GM12878 (cell line): Measurements from ENCODE around the gene PDZRN3. TPM values are rescaled to one million over a fixed set of nuclear protein-coding genes. Genes with fewer than 3 reads are reported as not detected.

ENCODE experiments used
- ATAC-seq: fragments of 200-7000 bp; cut with Tn5 transposase; 3 replicates; pipeline ENCODE4 v1.9.1; 2020; ENCODE audit warnings: mild to moderate bottlenecking, moderate library complexity
- BruUV-seq: library from RNA; stranded (reverse); fragments of 400-500 nt; replicated peaks from 2 replicates; lab custom pipeline; 2021; lab: Mats Ljungman, UMichigan
- CTCF ChIA-PET: fragments of 300-600 bp; sonication (Branson Sonifier 250); formaldehyde crosslinking; extraction: SDS; loops from one replicate; lab custom pipeline; 2021; ENCODE audit warnings: inconsistent platforms; lab: Yijun Ruan, JAX
- POLR2A ChIA-PET: fragments of 350-600 bp; formaldehyde crosslinking; extraction: SDS; loops from one replicate; lab custom pipeline; 2021; ENCODE audit warnings: inconsistent platforms; lab: Charles Lee
- RAD21 ChIA-PET: fragments of 300-600 bp; sonication (Branson Sonifier 250); formaldehyde crosslinking; loops from one replicate; lab custom pipeline; 2023; ENCODE audit warnings: antibody characterized with exemption; ENCODE audit not compliant: unreplicated experiment; lab: Charles Lee
- SMC1A ChIA-PET: fragments of 300-600 bp; sonication (Branson Sonifier 250); formaldehyde crosslinking; loops from one replicate; lab custom pipeline; 2023; ENCODE audit not compliant: unreplicated experiment, uncharacterized antibody; lab: Charles Lee
- DNase-seq: peaks from one replicate; pipeline ENCODE4 v3.0.0-alpha.2; 2011; ENCODE audit warnings: low read depth, low spot score
- FAIRE-seq: peaks from 3 replicates; lab custom pipeline; 2011; peaks lifted over from hg19 to GRCh38; lab: Jason Lieb, UNC
- H2AFZ ChIP-seq: 2 replicates; pipeline ENCODE4 v1.6.0; 2011; ENCODE audit warnings: low read depth, low read length, control low read depth; ENCODE audit not compliant: control insufficient read depth
- H3K27ac ChIP-seq: 2 replicates; pipeline ENCODE4 v1.5.1; 2011; ENCODE audit warnings: control low read depth; ENCODE audit not compliant: control insufficient read depth, insufficient read depth
- H3K27me3 ChIP-seq, 2 experiments: replicated peaks in 1 of 2; 2 replicates each; pipeline versions ENCODE4 v1.6.0 to v1.6.1; 2011; ENCODE audit warnings: low read length in 1 of 2; ENCODE audit not compliant: control insufficient read depth in 2 of 2, insufficient read depth in 2 of 2
- H3K36me3 ChIP-seq, 2 experiments: 2 replicates each; pipeline ENCODE4 v1.5.1; 2011; ENCODE audit warnings: low read length in 1 of 2; ENCODE audit not compliant: control insufficient read depth in 2 of 2, insufficient read depth in 2 of 2
- H3K4me1 ChIP-seq: 2 replicates; pipeline ENCODE4 v1.6.1; 2011; ENCODE audit warnings: mild to moderate bottlenecking, low read length, moderate library complexity, mixed read lengths; ENCODE audit not compliant: control insufficient read depth, insufficient read depth
- H3K4me2 ChIP-seq: 2 replicates; pipeline ENCODE4 v1.6.0; 2011; ENCODE audit warnings: control low read depth; ENCODE audit not compliant: control insufficient read depth, insufficient read depth
- H3K4me3 ChIP-seq: fragments of 200-600 bp; sonication (generic); 2 replicates; pipeline ENCODE4 v1.5.1; 2016
- H3K79me2 ChIP-seq: 2 replicates; pipeline ENCODE4 v1.6.0; 2011; ENCODE audit warnings: low read length; ENCODE audit not compliant: control insufficient read depth, insufficient read depth
- H3K9ac ChIP-seq: 2 replicates; pipeline ENCODE4 v1.8.0; 2011; ENCODE audit warnings: low read length, control low read depth, mixed read lengths; ENCODE audit not compliant: control insufficient read depth, insufficient read depth
- H3K9me3 ChIP-seq: replicated peaks from 3 replicates; pipeline ENCODE4 v1.5.1; 2011; ENCODE audit warnings: mild to moderate bottlenecking, low read length; ENCODE audit not compliant: control insufficient read depth, insufficient read depth
- H4K20me1 ChIP-seq: 2 replicates; pipeline ENCODE4 v1.6.0; 2011; ENCODE audit not compliant: control insufficient read depth, insufficient read depth
- ASH2L ChIP-seq: fragments of 300-600, 200-600 bp; sonication (generic); IDR thresholded peaks from 2 replicates; pipeline ENCODE4 v1.6.1; 2017; ENCODE audit warnings: low read depth, mild to moderate bottlenecking, borderline replicate concordance
- IKZF1 ChIP-seq: fragments of 450-650 bp; conservative IDR thresholded peaks from 2 replicates; pipeline ENCODE4 v1.6.1; 2017; ENCODE audit warnings: antibody characterized with exemption, mild to moderate bottlenecking
- MEF2B ChIP-seq: fragments of 450-650 bp; IDR thresholded peaks from 2 replicates; pipeline ENCODE4 v1.6.1; 2018; ENCODE audit warnings: mild to moderate bottlenecking, moderate library complexity; ENCODE audit not compliant: partially characterized antibody, poor library complexity, severe bottlenecking
- NR2C2 ChIP-seq: IDR thresholded peaks from 2 replicates; pipeline ENCODE4 v1.6.1; 2011; ENCODE audit warnings: borderline replicate concordance, low read depth; ENCODE audit not compliant: control insufficient read depth, insufficient read length
- POLR2AphosphoS2 ChIP-seq: IDR thresholded peaks from 2 replicates; pipeline ENCODE4 v1.6.1; 2011; ENCODE audit warnings: low read depth, mild to moderate bottlenecking, low read length, improper control_type of control experiment, moderate library complexity
- RBBP5 ChIP-seq: fragments of 200-600 bp; sonication (generic); conservative IDR thresholded peaks from 2 replicates; pipeline ENCODE4 v1.6.1; 2016
- RCOR1 ChIP-seq: conservative IDR thresholded peaks from 2 replicates; pipeline ENCODE4 v1.6.1; 2012; ENCODE audit warnings: low read depth, low read length, improper control_type of control experiment
- SIX5 ChIP-seq: IDR thresholded peaks from 2 replicates; pipeline ENCODE4 v1.6.1; 2011; ENCODE audit warnings: mild to moderate bottlenecking, low read depth, low read length, moderate library complexity; ENCODE audit not compliant: severe bottlenecking
- SMAD1 ChIP-seq: fragments of 450-650 bp; IDR thresholded peaks from 2 replicates; pipeline ENCODE4 v1.6.1; 2018; ENCODE audit warnings: mild to moderate bottlenecking, low read depth; ENCODE audit not compliant: partially characterized antibody
- SMAD5 ChIP-seq: IDR thresholded peaks from 2 replicates; pipeline ENCODE4 v1.6.1; 2016; ENCODE audit warnings: antibody characterized with exemption, low read depth
- SPI1 ChIP-seq: IDR thresholded peaks from 2 replicates; pipeline ENCODE4 v1.6.1; 2011; ENCODE audit warnings: low read depth, mild to moderate bottlenecking, low read length, moderate library complexity, borderline replicate concordance; ENCODE audit not compliant: insufficient read depth
- YY1 ChIP-seq: IDR thresholded peaks from 2 replicates; pipeline ENCODE4 v1.6.1; 2011; ENCODE audit warnings: low read depth, mild to moderate bottlenecking, low read length
- ZNF207 ChIP-seq: fragments of 450-650 bp; IDR thresholded peaks from 2 replicates; pipeline ENCODE4 v1.6.1; 2014; ENCODE audit warnings: antibody characterized with exemption, mild to moderate bottlenecking, borderline replicate concordance
- WGBS: methylation state at CpG from one replicate; pipeline ENCODE4 v1.1.6; 2016; ENCODE audit warnings: low lambda C conversion rate; ENCODE audit not compliant: insufficient replicate concordance, insufficient coverage; ENCODE audit errors: missing lambda C conversion rate; 5-methylcytosine and 5-hydroxymethylcytosine counted together
- in situ Hi-C: fragments of 300-500 bp; cut with MboI; formaldehyde crosslinking; loops from 9 replicates; pipeline ENCODE4 v1.14.3; 2018; ENCODE audit warnings: mixed read lengths
- intact Hi-C: fragments of 100-400 bp; cut with micrococcal nuclease; formaldehyde crosslinking; loops from one replicate; pipeline ENCODE4 v1.14.2; 2022; ENCODE audit not compliant: unreplicated experiment
- polyA plus RNA-seq, 11 experiments: library from polyadenylated mRNA; depleted of rRNA in 4 of 11; unstranded in 6 of 11; stranded (reverse) in 5 of 11; fragments of >200 nt; fragmentation: Nextera tagmentation in 4 of 11; fragmentation: Illumina TruSeq in 1 of 11; extraction: Ambion mirVana in 4 of 11; extraction: Trizol in 1 of 11; gene quantifications; 1 replicate in 1 of 11; 2 replicates in 10 of 11; pipeline versions ENCODE4 v1.2.1 to v1.2.3, GENCODE V29; 2011 to 2016; ENCODE audit warnings: inconsistent platforms in 2 of 11, missing spikeins in 2 of 11, low read depth in 1 of 11
- total RNA-seq, 4 experiments: library from RNA; depleted of rRNA in 3 of 4; stranded (reverse); fragments of >200 nt in 3 of 4; fragmentation: Illumina TruSeq in 1 of 4; extraction: Trizol in 1 of 4; gene quantifications; 2 replicates each; pipeline versions ENCODE4 v1.2.1 to v1.2.3, GENCODE V29; 2013 to 2021
- TF ChIP-seq, protein P1 (sequence below): fragments of 150-350 bp; IDR thresholded peaks from 2 replicates; pipeline ENCODE4 v1.6.1; 2016; ENCODE audit warnings: low read depth, low read length
- TF ChIP-seq, protein P2 (sequence below): IDR thresholded peaks from 2 replicates; pipeline ENCODE4 v1.6.1; 2011; ENCODE audit warnings: borderline replicate concordance, low read depth, mild to moderate bottlenecking, moderate library complexity, mixed read lengths, low read length; ENCODE audit not compliant: insufficient read depth; ENCODE audit errors: extremely low read length

PDZRN3 gene
- total and polyA plus RNA-seq, 10 of the 15 experiments (the other 5 are each of a cell fraction or from before 2014, with no cell fraction given) = 0.07 to 0.37 (median 0.12) TPM; not detected in 6

DNA sequence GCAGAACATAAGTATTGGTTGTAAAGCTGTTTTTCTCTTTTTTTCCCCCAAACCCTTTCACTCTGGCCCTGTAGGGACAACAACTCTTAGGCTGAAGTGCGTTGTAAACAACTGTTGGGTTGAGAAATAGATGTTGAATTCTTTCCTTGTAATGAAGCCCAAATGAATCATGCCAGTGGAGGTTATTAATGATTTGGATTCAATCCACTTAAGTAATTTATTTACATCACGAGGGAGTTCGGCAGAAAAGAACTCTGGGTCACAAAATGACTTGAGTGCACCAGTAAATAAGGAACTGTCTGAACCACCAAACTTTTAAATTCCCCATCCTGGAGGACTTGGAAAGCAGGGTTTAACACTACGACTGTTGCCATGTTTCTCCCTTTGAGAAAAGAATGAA, 218.9 kb downstream of the PDZRN3 start:
- in situ Hi-C loops (no loop called here), intact Hi-C loops (no loop called here)
- FAIRE-seq = no peak
- Histone ChIP-seq H3K79me2 (no peaks in the 10 kb centered on the region), H3K9ac (no peak overlapping the region), H3K27me3 (no peaks in the 10 kb centered on the region), H3K27ac (no peak overlapping the region), H3K4me2 (no peak overlapping the region), H3K4me3 (no peak overlapping the region), H2AFZ (no peak overlapping the region), H3K4me1 (no peaks in the 10 kb centered on the region), H3K36me3 (no peaks in the 10 kb centered on the region), H3K9me3 (no peaks in the 10 kb centered on the region), H4K20me1 (no peaks in the 10 kb centered on the region)
- no peak for DNase-seq
- RAD21 ChIA-PET = no interaction called here
- CTCF ChIA-PET = no interaction called here
- ATAC-seq = no peak
- POLR2A ChIA-PET = no interaction called here
- no TSS peak for BruUV-seq
- 27% methylated on average over 4 of the region's 4 CpGs for WGBS
- TF ChIP-seq IKZF1 = no peak
- TF ChIP-seq MEF2B = no peak
- TF ChIP-seq NR2C2 = no peak
- TF ChIP-seq, protein P1, sequence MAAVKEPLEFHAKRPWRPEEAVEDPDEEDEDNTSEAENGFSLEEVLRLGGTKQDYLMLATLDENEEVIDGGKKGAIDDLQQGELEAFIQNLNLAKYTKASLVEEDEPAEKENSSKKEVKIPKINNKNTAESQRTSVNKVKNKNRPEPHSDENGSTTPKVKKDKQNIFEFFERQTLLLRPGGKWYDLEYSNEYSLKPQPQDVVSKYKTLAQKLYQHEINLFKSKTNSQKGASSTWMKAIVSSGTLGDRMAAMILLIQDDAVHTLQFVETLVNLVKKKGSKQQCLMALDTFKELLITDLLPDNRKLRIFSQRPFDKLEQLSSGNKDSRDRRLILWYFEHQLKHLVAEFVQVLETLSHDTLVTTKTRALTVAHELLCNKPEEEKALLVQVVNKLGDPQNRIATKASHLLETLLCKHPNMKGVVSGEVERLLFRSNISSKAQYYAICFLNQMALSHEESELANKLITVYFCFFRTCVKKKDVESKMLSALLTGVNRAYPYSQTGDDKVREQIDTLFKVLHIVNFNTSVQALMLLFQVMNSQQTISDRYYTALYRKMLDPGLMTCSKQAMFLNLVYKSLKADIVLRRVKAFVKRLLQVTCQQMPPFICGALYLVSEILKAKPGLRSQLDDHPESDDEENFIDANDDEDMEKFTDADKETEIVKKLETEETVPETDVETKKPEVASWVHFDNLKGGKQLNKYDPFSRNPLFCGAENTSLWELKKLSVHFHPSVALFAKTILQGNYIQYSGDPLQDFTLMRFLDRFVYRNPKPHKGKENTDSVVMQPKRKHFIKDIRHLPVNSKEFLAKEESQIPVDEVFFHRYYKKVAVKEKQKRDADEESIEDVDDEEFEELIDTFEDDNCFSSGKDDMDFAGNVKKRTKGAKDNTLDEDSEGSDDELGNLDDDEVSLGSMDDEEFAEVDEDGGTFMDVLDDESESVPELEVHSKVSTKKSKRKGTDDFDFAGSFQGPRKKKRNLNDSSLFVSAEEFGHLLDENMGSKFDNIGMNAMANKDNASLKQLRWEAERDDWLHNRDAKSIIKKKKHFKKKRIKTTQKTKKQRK = no peak
- no peak for TF ChIP-seq ASH2L
- TF ChIP-seq SPI1 = no peak
- TF ChIP-seq, protein P2, sequence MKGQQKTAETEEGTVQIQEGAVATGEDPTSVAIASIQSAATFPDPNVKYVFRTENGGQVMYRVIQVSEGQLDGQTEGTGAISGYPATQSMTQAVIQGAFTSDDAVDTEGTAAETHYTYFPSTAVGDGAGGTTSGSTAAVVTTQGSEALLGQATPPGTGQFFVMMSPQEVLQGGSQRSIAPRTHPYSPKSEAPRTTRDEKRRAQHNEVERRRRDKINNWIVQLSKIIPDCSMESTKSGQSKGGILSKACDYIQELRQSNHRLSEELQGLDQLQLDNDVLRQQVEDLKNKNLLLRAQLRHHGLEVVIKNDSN = no peak
- no peak for TF ChIP-seq ZNF207
- TF ChIP-seq RBBP5 = no peak
- TF ChIP-seq RCOR1 = no peak
- no peak for TF ChIP-seq SIX5
- TF ChIP-seq SMAD5 = no peak
- TF ChIP-seq POLR2AphosphoS2 = no peak
- TF ChIP-seq YY1 = no peak
- TF ChIP-seq SMAD1 = no peak
- SMC1A ChIA-PET = interaction anchor here (0.6 kb wide), 1 partner anchor 378 kb away, joined by 3 read pairs; no protein-coding TSS in a partner anchor
